GM23338 (cell line): ENCODE results near the gene RAB15. TPM values are rescaled to one million over a fixed set of nuclear protein-coding genes. Genes with fewer than 3 reads are reported as not detected.

Experiments used
- ATAC-seq: fragments of 200-7000 bp; cut with Tn5 transposase; 3 replicates; pipeline ENCODE4 v1.9.1; 2020
- DNase-seq: peaks from one replicate; pipeline ENCODE4 v3.0.0-alpha.2; 2015; ENCODE audit warnings: low spot score
- H2AFZ ChIP-seq: fragments of 200-600 bp; sonication (generic); 2 replicates; pipeline ENCODE4 v1.8.0; 2016; ENCODE audit warnings: antibody characterized with exemption, mild to moderate bottlenecking, moderate library complexity
- H3F3A ChIP-seq: fragments of 200-600 bp; sonication (generic); replicated peaks from 2 replicates; pipeline ENCODE4 v1.8.0; 2017; ENCODE audit warnings: antibody characterized with exemption, mixed run types, low read depth
- H3K27ac ChIP-seq: fragments of 200-600 bp; sonication (generic); 2 replicates; pipeline ENCODE4 v1.6.1; 2016; ENCODE audit warnings: low read depth
- H3K27me3 ChIP-seq: fragments of 200-600 bp; sonication (generic); 2 replicates; pipeline ENCODE4 v1.8.0; 2016; ENCODE audit warnings: mild to moderate bottlenecking, mixed run types, moderate library complexity; ENCODE audit not compliant: insufficient read depth
- H3K36me3 ChIP-seq: fragments of 200-600 bp; sonication (generic); 2 replicates; pipeline ENCODE4 v1.8.0; 2016; ENCODE audit warnings: mild to moderate bottlenecking; ENCODE audit not compliant: insufficient read depth
- H3K4me1 ChIP-seq: fragments of 200-600 bp; sonication (generic); 2 replicates; pipeline ENCODE4 v1.8.0; 2016; ENCODE audit warnings: mild to moderate bottlenecking, moderate library complexity; ENCODE audit not compliant: insufficient read depth
- H3K4me2 ChIP-seq: fragments of 200-600 bp; sonication (generic); 2 replicates; pipeline ENCODE4 v1.7.1; 2017; ENCODE audit warnings: mixed run types
- H3K4me3 ChIP-seq: fragments of 200-600 bp; sonication (generic); 2 replicates; pipeline ENCODE4 v1.6.1; 2016; ENCODE audit warnings: mixed run types
- H3K79me2 ChIP-seq: fragments of 200-600 bp; sonication (generic); replicated peaks from 2 replicates; pipeline ENCODE4 v1.8.0; 2017; ENCODE audit warnings: mild to moderate bottlenecking; ENCODE audit not compliant: insufficient read depth
- H3K9me2 ChIP-seq: fragments of 200-600 bp; sonication (generic); 2 replicates; pipeline ENCODE4 v1.8.0; 2017; ENCODE audit not compliant: insufficient read depth
- H4K20me1 ChIP-seq: fragments of 200-600 bp; sonication (generic); replicated peaks from 2 replicates; pipeline ENCODE4 v1.8.0; 2017; ENCODE audit warnings: mild to moderate bottlenecking; ENCODE audit not compliant: insufficient read depth
- H3K27ac Mint-ChIP-seq: 2 replicates; pipeline ENCODE4 v1.8.0; 2020; ENCODE audit warnings: inconsistent platforms, mild to moderate bottlenecking, moderate library complexity, mixed read lengths
- H3K27me3 Mint-ChIP-seq: 3 replicates; pipeline ENCODE4 v1.8.0; 2022; ENCODE audit warnings: low read depth, mild to moderate bottlenecking, moderate library complexity, mixed read lengths, inconsistent platforms; ENCODE audit not compliant: insufficient read depth, poor library complexity
- H3K36me3 Mint-ChIP-seq: 3 replicates; pipeline ENCODE4 v1.8.0; 2021; ENCODE audit warnings: low read depth, mild to moderate bottlenecking, inconsistent platforms, moderate library complexity, mixed read lengths
- H3K4me1 Mint-ChIP-seq: 3 replicates; pipeline ENCODE4 v1.8.0; 2020; ENCODE audit warnings: mild to moderate bottlenecking, inconsistent platforms, mixed read lengths
- H3K4me3 Mint-ChIP-seq: 3 replicates; pipeline ENCODE4 v1.8.0; 2021; ENCODE audit warnings: moderate library complexity, mild to moderate bottlenecking, inconsistent platforms, mixed read lengths
- H3K9me3 Mint-ChIP-seq: 3 replicates; pipeline ENCODE4 v1.8.0; 2020; ENCODE audit warnings: moderate library complexity, mild to moderate bottlenecking, inconsistent platforms, mixed read lengths
- CREB1 ChIP-seq: fragments of 250-450 bp; sonication (Bioruptor Pico); IDR thresholded peaks from 2 replicates; pipeline ENCODE4 v1.5.0; 2020; ENCODE audit warnings: low read depth, mild to moderate bottlenecking, moderate library complexity
- ETS1 ChIP-seq: IDR thresholded peaks from 2 replicates; pipeline ENCODE4 v1.6.1; 2016; ENCODE audit warnings: antibody characterized with exemption
- EZH2 ChIP-seq: fragments of 200-600 bp; sonication (generic); IDR thresholded peaks from one replicate; pipeline ENCODE4 v1.8.0; 2017; ENCODE audit warnings: antibody characterized with exemption, mild to moderate bottlenecking, low read depth; ENCODE audit not compliant: unreplicated experiment
- EZH2phosphoT487 ChIP-seq: fragments of 200-600 bp; sonication (generic); IDR thresholded peaks from one replicate; pipeline ENCODE4 v1.8.1; 2018; ENCODE audit warnings: antibody characterized with exemption; ENCODE audit not compliant: unreplicated experiment
- JUNB ChIP-seq: IDR thresholded peaks from one replicate; pipeline ENCODE4 v1.6.1; 2016; ENCODE audit warnings: antibody characterized with exemption; ENCODE audit not compliant: unreplicated experiment
- NANOG ChIP-seq: IDR thresholded peaks from 2 replicates; pipeline ENCODE4 v1.6.1; 2016; ENCODE audit warnings: antibody characterized with exemption, borderline replicate concordance
- POLR2AphosphoS5 ChIP-seq: IDR thresholded peaks from 2 replicates; pipeline ENCODE4 v1.6.1; 2016; ENCODE audit warnings: antibody characterized with exemption, low read depth
- STAT1 ChIP-seq: IDR thresholded peaks from one replicate; pipeline ENCODE4 v1.6.1; 2016; ENCODE audit warnings: antibody characterized with exemption; ENCODE audit not compliant: unreplicated experiment
- ZNF114 ChIP-seq: fragments of 250-450 bp; sonication (Bioruptor Pico); IDR thresholded peaks from 2 replicates; pipeline ENCODE4 v1.5.0; 2020; ENCODE audit warnings: mild to moderate bottlenecking, moderate library complexity
- ZNF331 ChIP-seq: fragments of 250-450 bp; sonication (Bioruptor Pico); IDR thresholded peaks from 2 replicates; pipeline ENCODE4 v1.5.0; 2020; ENCODE audit warnings: low read depth, mild to moderate bottlenecking, moderate library complexity
- ZNF462 ChIP-seq: fragments of 250-450 bp; sonication (Bioruptor Pico); IDR thresholded peaks from 2 replicates; pipeline ENCODE4 v1.5.0; 2020; ENCODE audit warnings: mild to moderate bottlenecking, moderate library complexity
- polyA plus RNA-seq: library from polyadenylated mRNA; unstranded; fragments of >200 nt; fragmentation: Nextera tagmentation; extraction: Ambion mirVana; gene quantifications from 2 replicates; pipeline ENCODE4 v1.2.1, GENCODE V29; 2016
- total RNA-seq: library from RNA; depleted of rRNA; stranded (reverse); fragments of >200 nt; shearing (Covaris generic); gene quantifications from 2 replicates; pipeline ENCODE4 v1.2.3, GENCODE V29; 2014
- TF ChIP-seq, protein P1 (sequence below): IDR thresholded peaks from one replicate; pipeline ENCODE4 v1.6.1; 2018; ENCODE audit warnings: antibody characterized with exemption; ENCODE audit not compliant: unreplicated experiment
- TF ChIP-seq, protein P2 (sequence below), 2 experiments: fragments of 200-600 bp in 1 of 2; sonication (generic) in 1 of 2; conservative IDR thresholded peaks; 2 replicates each; pipeline versions ENCODE4 v1.5.1 to v1.6.1; 2016 to 2017; ENCODE audit warnings: antibody characterized with exemption in 2 of 2, low read depth in 2 of 2, mild to moderate bottlenecking in 2 of 2, moderate library complexity in 1 of 2

The RAB15 gene
- total and polyA plus RNA-seq, 2 experiments from 2014 or later: 17.4 to 43.3 TPM

DNA sequence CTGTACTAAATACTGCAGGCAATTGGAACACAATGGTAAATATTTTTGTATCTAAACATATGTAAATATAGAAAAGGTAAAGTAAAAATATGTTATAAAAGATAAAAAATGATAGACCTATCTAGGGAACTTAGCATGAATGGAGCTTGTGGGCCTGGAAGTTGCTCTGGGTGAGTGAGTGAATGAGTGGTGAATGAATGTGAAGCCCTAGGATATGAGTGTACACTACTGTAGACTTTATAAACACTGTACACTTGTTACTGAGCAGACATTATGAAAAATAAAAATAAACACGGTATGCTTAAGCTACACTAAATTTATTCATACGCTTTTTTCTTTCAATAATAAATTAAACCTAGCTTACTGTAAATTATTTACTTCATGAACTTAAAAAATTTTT lies 22.4 kb upstream of the RAB15 start:
- no peak overlapping the region for H3K4me3 Mint-ChIP-seq
- Histone ChIP-seq H3K4me3 (no peak overlapping the region), H3F3A (no peaks in the 10 kb centered on the region), H3K79me2 (peaks cover 15% of the 10 kb centered on the region), H3K27me3 (no peaks in the 10 kb centered on the region), H3K4me2 (no peak overlapping the region), H2AFZ (no peak overlapping the region), H3K9me2 (no peaks in the 10 kb centered on the region), H4K20me1 (0 out of 2 replicates have a peak, but pooled peaks cover under 1% of the 10 kb centered on the region), H3K27ac (no peak overlapping the region), H3K36me3 (no peaks in the 10 kb centered on the region), H3K4me1 (peaks cover 7% of the 10 kb centered on the region)
- peaks cover 15% of the 10 kb centered on the region for H3K4me1 Mint-ChIP-seq
- H3K36me3 Mint-ChIP-seq: no peaks in the 10 kb centered on the region
- no peaks in the 10 kb centered on the region for H3K9me3 Mint-ChIP-seq
- DNase-seq: no peak
- peaks cover 3% of the 10 kb centered on the region for H3K27me3 Mint-ChIP-seq
- TF ChIP-seq JUNB (no peak), CREB1 (no peak), POLR2AphosphoS5 (no peak), ZNF462 (CRISPR knock-in tag) (no peak), EZH2phosphoT487 (no peak), ZNF114 (CRISPR knock-in tag) (no peak), ZNF331 (CRISPR knock-in tag) (no peak), ETS1 (no peak), NANOG (no peak), STAT1 (no peak), EZH2 (no peak)
- TF ChIP-seq, protein P1, sequence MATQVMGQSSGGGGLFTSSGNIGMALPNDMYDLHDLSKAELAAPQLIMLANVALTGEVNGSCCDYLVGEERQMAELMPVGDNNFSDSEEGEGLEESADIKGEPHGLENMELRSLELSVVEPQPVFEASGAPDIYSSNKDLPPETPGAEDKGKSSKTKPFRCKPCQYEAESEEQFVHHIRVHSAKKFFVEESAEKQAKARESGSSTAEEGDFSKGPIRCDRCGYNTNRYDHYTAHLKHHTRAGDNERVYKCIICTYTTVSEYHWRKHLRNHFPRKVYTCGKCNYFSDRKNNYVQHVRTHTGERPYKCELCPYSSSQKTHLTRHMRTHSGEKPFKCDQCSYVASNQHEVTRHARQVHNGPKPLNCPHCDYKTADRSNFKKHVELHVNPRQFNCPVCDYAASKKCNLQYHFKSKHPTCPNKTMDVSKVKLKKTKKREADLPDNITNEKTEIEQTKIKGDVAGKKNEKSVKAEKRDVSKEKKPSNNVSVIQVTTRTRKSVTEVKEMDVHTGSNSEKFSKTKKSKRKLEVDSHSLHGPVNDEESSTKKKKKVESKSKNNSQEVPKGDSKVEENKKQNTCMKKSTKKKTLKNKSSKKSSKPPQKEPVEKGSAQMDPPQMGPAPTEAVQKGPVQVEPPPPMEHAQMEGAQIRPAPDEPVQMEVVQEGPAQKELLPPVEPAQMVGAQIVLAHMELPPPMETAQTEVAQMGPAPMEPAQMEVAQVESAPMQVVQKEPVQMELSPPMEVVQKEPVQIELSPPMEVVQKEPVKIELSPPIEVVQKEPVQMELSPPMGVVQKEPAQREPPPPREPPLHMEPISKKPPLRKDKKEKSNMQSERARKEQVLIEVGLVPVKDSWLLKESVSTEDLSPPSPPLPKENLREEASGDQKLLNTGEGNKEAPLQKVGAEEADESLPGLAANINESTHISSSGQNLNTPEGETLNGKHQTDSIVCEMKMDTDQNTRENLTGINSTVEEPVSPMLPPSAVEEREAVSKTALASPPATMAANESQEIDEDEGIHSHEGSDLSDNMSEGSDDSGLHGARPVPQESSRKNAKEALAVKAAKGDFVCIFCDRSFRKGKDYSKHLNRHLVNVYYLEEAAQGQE: no peak
- TF ChIP-seq, protein P2, sequence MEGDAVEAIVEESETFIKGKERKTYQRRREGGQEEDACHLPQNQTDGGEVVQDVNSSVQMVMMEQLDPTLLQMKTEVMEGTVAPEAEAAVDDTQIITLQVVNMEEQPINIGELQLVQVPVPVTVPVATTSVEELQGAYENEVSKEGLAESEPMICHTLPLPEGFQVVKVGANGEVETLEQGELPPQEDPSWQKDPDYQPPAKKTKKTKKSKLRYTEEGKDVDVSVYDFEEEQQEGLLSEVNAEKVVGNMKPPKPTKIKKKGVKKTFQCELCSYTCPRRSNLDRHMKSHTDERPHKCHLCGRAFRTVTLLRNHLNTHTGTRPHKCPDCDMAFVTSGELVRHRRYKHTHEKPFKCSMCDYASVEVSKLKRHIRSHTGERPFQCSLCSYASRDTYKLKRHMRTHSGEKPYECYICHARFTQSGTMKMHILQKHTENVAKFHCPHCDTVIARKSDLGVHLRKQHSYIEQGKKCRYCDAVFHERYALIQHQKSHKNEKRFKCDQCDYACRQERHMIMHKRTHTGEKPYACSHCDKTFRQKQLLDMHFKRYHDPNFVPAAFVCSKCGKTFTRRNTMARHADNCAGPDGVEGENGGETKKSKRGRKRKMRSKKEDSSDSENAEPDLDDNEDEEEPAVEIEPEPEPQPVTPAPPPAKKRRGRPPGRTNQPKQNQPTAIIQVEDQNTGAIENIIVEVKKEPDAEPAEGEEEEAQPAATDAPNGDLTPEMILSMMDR (conservative IDR thresholded peaks at IDR 0.05; ENCODE audit: low read depth in 2 of 2): no peak
- no peak for ATAC-seq
- H3K27ac Mint-ChIP-seq: no peak overlapping the region
